Measurements from ENCODE around the gene ADGRG6.
"Not testable (repeated sequence)": the region's sequence is repeated elsewhere in the genome, so short reads cannot be mapped to it uniquely, and the experiment has no call there.

The ADGRG6 gene

DNA sequence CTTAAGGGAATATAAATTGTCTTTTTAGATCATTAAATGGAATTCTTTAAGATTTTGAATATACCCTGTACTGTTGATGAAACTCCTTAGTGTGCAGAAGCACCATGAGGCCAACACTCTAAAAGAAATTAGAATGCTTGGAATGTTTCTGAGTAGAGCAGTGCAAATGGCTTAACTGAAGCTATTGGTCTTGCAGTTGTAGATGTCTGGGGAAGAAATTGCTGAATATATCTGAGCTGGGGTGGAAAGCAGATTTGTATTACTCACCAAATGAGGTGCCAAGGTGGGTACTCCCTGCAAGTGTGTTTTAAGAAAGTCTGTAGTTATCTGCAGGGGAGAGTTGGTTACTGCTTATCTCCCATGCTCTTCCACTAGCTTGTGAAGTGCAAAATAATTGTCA lies 119.0 kb downstream of the ADGRG6 start:
- CTCF ChIA-PET = interaction anchor here (0.6 kb wide), 1 partner anchor 54 kb away, joined by 3 read pairs; no protein-coding TSS in a partner anchor
- POLR2A ChIA-PET = no interaction called here
- TF ChIP-seq FOXA1 (IDR thresholded peaks at IDR 0.05) (no peak), ZNF384 (IDR thresholded peaks at IDR 0.05) (no peak), SUZ12 (IDR thresholded peaks at IDR 0.05) (no peak), FOXM1 (IDR thresholded peaks at IDR 0.05; ENCODE audit: borderline replicate concordance) (no peak), SP1 (IDR thresholded peaks at IDR 0.05) (no peak), ELF4 (IDR thresholded peaks at IDR 0.05) (no peak), TARDBP (IDR thresholded peaks at IDR 0.05) (no peak), FOXK2 (IDR thresholded peaks at IDR 0.05) (no peak), BHLHE40 (IDR thresholded peaks at IDR 0.05; ENCODE audit: borderline replicate concordance) (no peak), HDGF (IDR thresholded peaks at IDR 0.05; ENCODE audit: borderline replicate concordance) (no peak), NFRKB (IDR thresholded peaks at IDR 0.05) (no peak), LEF1 (IDR thresholded peaks at IDR 0.05; ENCODE audit: borderline replicate concordance) (no peak)
- TF ChIP-seq, protein P1, sequence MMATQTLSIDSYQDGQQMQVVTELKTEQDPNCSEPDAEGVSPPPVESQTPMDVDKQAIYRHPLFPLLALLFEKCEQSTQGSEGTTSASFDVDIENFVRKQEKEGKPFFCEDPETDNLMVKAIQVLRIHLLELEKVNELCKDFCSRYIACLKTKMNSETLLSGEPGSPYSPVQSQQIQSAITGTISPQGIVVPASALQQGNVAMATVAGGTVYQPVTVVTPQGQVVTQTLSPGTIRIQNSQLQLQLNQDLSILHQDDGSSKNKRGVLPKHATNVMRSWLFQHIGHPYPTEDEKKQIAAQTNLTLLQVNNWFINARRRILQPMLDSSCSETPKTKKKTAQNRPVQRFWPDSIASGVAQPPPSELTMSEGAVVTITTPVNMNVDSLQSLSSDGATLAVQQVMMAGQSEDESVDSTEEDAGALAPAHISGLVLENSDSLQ (IDR thresholded peaks at IDR 0.05) = no peak
- DNase-seq (ENCODE audit: extremely low spot score) = no peak

- POLR2A ChIA-PET = no interaction called here
- TF ChIP-seq HDGF (IDR thresholded peaks at IDR 0.05; ENCODE audit: borderline replicate concordance) = no peak
- TF ChIP-seq, protein P1 (IDR thresholded peaks at IDR 0.05) = no peak
- no peak for TF ChIP-seq FOXK2 (IDR thresholded peaks at IDR 0.05)
- no peak for TF ChIP-seq NFRKB (IDR thresholded peaks at IDR 0.05)
- TF ChIP-seq SP1 (IDR thresholded peaks at IDR 0.05) = no peak
- no peak for TF ChIP-seq CTBP1 (IDR thresholded peaks at IDR 0.05; ENCODE audit: borderline replicate concordance)
- no peak for TF ChIP-seq ARNT (IDR thresholded peaks at IDR 0.05)
- TF ChIP-seq FOXM1 (IDR thresholded peaks at IDR 0.05; ENCODE audit: borderline replicate concordance) = no peak
- TF ChIP-seq TARDBP (IDR thresholded peaks at IDR 0.05) = no peak
- no peak for TF ChIP-seq ZNF384 (IDR thresholded peaks at IDR 0.05)
- TF ChIP-seq LEF1 (IDR thresholded peaks at IDR 0.05; ENCODE audit: borderline replicate concordance) = no peak
- TF ChIP-seq SUZ12 (IDR thresholded peaks at IDR 0.05) = no peak
- no peak for TF ChIP-seq ELF4 (IDR thresholded peaks at IDR 0.05)
- TF ChIP-seq FOXA1 (IDR thresholded peaks at IDR 0.05) = no peak
- TF ChIP-seq BHLHE40 (IDR thresholded peaks at IDR 0.05; ENCODE audit: borderline replicate concordance) = no peak
- TF ChIP-seq L3MBTL2 (conservative IDR thresholded peaks at IDR 0.05) = no peak
- CTCF ChIA-PET = interaction anchor here (0.6 kb wide), 1 partner anchor 53 kb away, joined by 3 read pairs; no protein-coding TSS in a partner anchor
- no peak for DNase-seq (ENCODE audit: extremely low spot score)
These were observed 119.7 kb downstream of the ADGRG6 start for GRCh38 chr6:142421285-142422117.

GRCh38 chr6:142426444-142427132 lies 124.8 kb downstream of the ADGRG6 start:
- POLR2A ChIA-PET; DNase-seq (ENCODE audit: extremely low spot score); CTCF ChIA-PET: not testable (repeated sequence)

DNA sequence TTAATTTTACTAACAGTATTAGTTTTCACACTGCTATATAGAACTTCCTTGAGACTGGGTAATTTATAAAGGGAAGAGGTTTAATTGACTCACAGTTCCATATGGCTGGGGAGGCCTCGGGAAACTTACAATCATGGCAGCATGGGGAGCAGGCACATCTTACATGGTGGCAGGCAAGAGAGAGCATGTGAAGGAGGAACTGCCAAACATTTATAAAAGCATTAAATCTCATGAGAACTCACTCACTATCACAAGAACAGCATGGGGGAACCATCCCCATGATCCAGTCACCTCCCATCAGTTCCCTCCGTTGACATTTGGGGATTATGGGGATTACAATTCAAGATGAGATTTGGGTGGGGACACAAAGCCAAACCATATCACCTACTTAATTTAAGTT lies 126.7 kb downstream of the ADGRG6 start:
- DNase-seq (ENCODE audit: extremely low spot score); POLR2A ChIA-PET; CTCF ChIA-PET: not testable (repeated sequence)

- no peak for DNase-seq (ENCODE audit: extremely low spot score)
- POLR2A ChIA-PET = no interaction called here
- CTCF ChIA-PET = no interaction called here
- TF ChIP-seq SP1 (IDR thresholded peaks at IDR 0.05) = no peak
- no peak for TF ChIP-seq ZNF384 (IDR thresholded peaks at IDR 0.05)
- TF ChIP-seq ELF4 (IDR thresholded peaks at IDR 0.05) = no peak
- TF ChIP-seq SUZ12 (IDR thresholded peaks at IDR 0.05) = no peak
- no peak for TF ChIP-seq FOXA1 (IDR thresholded peaks at IDR 0.05)
- no peak for TF ChIP-seq ARNT (IDR thresholded peaks at IDR 0.05)
- TF ChIP-seq, protein P1 (IDR thresholded peaks at IDR 0.05) = no peak
- TF ChIP-seq NFRKB (IDR thresholded peaks at IDR 0.05) = no peak
- no peak for TF ChIP-seq LEF1 (IDR thresholded peaks at IDR 0.05; ENCODE audit: borderline replicate concordance)
- no peak for TF ChIP-seq BHLHE40 (IDR thresholded peaks at IDR 0.05; ENCODE audit: borderline replicate concordance)
- no peak for TF ChIP-seq FOXK2 (IDR thresholded peaks at IDR 0.05)
- TF ChIP-seq CTBP1 (IDR thresholded peaks at IDR 0.05; ENCODE audit: borderline replicate concordance) = no peak
These were observed 127.4 kb downstream of the ADGRG6 start for GRCh38 chr6:142429195-142429594.

- ChIA-PET POLR2A (no interaction called here), CTCF (no interaction called here)
- no peak for DNase-seq (ENCODE audit: extremely low spot score)
- TF ChIP-seq ELF4 (IDR thresholded peaks at IDR 0.05) (no peak), TARDBP (IDR thresholded peaks at IDR 0.05) (no peak), NFRKB (IDR thresholded peaks at IDR 0.05) (no peak), BHLHE40 (IDR thresholded peaks at IDR 0.05; ENCODE audit: borderline replicate concordance) (no peak), CTBP1 (IDR thresholded peaks at IDR 0.05; ENCODE audit: borderline replicate concordance) (no peak), ZNF384 (IDR thresholded peaks at IDR 0.05) (no peak), L3MBTL2 (conservative IDR thresholded peaks at IDR 0.05) (no peak), SP1 (IDR thresholded peaks at IDR 0.05) (no peak), FOXK2 (IDR thresholded peaks at IDR 0.05) (no peak), SUZ12 (IDR thresholded peaks at IDR 0.05) (no peak), FOXA1 (IDR thresholded peaks at IDR 0.05) (no peak), LEF1 (IDR thresholded peaks at IDR 0.05; ENCODE audit: borderline replicate concordance) (no peak), FOXM1 (IDR thresholded peaks at IDR 0.05; ENCODE audit: borderline replicate concordance) (no peak), HDGF (IDR thresholded peaks at IDR 0.05; ENCODE audit: borderline replicate concordance) (no peak), ARNT (IDR thresholded peaks at IDR 0.05) (no peak)
- TF ChIP-seq, protein P1 (IDR thresholded peaks at IDR 0.05) = no peak
These were observed 131.6 kb downstream of the ADGRG6 start for GRCh38 chr6:142433419-142433818.

Data from HEK293T (cell line).